HG02763 (cell line): ENCODE results near the gene CENPP.
"Not testable (repeated sequence)": the region's sequence is repeated elsewhere in the genome, so short reads cannot be mapped to it uniquely, and the experiment has no call there.

Experiments
- ATAC-seq: cut with Tn5 transposase; IDR thresholded peaks from one replicate; pipeline ENCODE4 v1.9.1; 2021; ENCODE audit warnings: mild to moderate bottlenecking, moderate library complexity; ENCODE audit not compliant: unreplicated experiment

CENPP gene

DNA sequence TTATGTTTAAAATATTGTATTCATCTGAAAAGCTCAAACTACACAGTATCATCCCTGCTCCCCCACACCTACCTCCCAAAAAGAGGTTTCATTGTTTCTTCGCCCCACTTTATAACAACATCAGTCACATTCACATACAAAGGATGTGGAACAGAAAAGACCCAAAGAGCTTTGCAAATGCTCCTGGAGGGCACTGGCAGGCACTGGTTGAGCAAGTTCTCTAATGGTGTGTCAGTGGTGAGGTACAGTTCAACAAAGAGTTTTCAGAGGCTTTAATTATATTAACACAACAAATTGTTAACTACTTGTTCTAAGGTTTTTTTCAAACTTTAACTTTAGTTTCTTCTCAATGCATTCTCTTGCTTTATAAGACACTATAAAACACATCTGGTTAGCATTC is 264.2 kb downstream of the CENPP start:
- no peak for ATAC-seq

DNA sequence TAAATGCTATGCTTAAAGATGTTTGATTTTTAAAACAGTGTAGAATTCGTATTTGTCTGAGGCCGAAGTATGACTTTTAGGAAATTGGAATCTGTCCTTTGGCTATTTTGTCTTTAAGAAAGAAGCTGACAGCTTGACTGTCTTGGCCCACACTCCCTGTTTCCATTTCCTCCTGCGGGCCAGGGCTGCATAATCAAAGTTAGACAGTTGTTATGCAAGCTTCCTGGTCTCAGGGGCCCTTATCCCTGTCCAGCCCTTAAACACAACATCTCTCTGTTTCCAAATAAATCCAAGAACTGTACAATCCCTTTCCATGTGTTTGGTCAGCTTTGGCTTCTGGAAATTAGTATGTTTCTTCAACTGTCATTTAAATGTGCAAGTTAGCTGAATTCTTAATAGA is 264.6 kb downstream of the CENPP start:
- ATAC-seq, result no peak

DNA sequence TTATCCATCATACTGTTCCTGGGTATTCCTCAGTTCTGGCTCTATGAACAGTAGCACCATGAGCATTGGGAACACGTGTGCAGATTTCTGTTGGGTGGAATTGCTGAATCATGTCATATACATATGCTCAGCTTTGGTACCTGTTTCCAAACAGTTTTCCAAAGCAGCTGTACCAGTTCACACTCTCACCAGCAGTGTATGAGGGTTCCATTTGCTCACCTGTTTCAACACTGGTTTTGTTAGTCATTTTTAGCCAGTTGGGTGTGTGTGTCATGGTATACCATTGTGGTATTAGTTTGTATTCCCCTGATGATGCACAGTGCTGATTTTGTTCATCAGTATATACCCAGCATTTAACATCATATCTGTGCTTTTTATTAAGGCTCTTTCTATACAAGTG is 266.8 kb downstream of the CENPP start:
- ATAC-seq, result no peak

DNA sequence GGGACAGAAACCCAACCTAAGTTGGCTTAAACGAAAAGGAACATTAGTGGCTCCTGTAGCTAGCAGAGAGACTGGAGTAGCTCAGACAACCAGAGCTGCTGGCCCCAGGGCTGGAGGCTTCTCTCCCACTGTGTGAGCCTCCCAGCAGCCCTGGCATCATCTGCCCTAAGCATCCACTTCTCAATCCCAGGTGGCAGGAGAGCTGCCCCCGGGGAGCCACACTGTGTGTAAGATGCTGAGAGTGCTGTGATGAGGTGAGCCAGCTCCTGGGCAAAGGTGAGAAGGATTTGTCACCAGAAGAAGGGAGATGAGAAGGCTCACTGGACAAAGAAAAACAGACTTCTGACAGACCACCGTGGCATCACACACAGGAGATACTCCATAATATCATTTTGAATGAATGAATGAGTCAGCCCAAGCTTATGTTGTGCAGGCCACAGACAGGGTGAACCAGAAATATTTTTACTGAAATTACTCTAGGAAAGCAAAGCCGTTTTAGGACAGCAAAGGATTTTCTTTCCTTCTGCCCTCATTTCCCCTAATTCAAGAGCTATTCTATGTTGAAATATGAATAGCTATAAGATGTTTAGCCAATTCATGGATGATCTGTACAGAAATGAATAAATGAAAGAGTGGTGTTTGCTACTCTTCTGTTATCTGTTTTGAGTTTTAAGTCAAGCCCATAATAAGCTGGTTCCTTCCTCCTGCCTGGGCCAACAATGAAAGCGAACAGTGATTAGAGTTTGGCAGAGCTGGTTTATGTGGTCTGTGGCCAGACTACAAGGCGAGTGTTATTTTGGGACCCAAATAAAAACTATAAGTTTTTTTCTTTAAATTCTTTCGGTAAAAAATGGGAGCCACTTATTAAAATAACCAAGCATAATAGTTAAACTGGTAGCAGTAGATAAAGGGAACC is 267.5 kb downstream of the CENPP start:
- ATAC-seq, result no peak

DNA sequence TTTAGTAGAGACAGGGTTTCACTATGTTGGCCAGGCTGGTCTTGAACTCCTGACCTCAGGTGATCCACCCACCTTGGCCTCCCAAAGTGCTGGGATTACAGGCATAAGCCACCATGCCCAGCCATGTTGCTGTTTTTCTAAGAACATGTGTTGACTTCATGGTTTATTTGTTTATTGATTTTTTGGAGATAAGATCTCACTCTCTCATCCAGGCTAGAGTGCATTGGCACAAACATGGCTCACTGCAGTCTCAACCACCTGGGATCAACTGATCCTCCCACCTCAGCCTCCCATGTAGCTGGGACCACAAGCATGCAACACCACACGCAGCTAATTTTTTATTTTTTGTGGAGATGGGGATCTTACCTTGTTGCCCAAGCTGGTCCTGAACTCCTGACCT is 269.3 kb downstream of the CENPP start:
- not testable (repeated sequence) for ATAC-seq

DNA sequence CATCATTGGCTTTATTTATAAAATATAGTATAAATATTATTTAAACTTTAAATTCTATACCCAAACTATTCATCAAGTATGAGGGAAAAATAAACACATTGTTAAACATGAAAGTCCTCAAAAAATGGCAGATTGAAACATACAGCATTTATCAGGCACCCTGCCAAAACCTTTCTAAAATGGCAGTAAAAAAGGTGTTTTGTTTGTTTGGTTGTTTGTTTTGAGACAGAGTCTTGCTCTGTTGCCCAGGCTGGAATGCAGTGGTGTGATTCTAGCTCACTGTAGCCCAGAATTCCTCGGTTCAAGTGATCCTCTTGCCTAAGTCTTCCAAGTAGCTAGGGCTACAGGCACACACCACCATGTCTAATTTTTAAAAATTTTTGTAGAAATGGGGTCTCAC is 270.2 kb downstream of the CENPP start:
- no peak for ATAC-seq

DNA sequence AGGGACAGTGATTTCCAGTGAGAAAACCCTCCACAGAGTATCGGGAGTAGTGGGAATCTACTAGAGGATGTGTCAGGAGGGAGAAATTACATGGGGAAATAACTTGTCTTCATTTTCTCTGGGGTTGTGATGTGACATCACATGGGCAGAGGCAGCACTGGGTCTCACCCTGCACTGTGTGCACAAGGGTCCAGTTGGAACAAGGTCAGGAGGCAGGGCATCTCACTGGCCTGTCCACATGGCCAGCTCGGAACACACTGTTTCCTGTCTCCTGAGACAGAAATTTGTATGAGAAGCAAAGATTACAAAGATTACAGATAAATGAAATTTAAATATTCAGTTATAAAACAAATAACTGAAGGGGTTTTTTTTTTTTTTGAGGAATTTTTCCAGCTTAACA is 272.6 kb downstream of the CENPP start:
- no peak for ATAC-seq

DNA sequence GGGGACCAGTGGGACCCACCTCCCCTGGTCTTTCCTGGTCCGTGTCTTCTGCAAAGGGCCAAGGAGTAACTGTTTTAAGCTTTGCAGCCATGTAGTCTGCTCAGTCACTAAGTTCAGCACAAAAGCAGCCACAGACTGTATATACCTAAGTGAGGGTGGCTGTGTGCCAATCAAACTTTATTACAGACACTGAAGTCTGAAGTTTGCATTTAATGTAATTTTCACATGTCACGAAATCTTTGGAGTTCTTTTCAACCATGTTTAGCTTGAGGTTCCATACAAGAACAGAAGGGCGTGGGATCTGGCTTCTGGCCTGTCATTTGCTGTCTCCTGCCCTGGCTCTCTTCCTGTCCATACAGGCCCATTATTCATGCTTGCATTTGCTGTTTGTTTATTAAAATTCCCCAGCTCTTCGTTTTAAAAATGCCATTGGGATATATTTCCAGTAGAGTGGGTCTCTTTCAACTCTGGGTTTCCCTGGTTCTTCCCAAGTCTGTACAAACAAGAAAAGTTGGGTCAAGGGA is 274.2 kb downstream of the CENPP start:
- no peak for ATAC-seq

DNA sequence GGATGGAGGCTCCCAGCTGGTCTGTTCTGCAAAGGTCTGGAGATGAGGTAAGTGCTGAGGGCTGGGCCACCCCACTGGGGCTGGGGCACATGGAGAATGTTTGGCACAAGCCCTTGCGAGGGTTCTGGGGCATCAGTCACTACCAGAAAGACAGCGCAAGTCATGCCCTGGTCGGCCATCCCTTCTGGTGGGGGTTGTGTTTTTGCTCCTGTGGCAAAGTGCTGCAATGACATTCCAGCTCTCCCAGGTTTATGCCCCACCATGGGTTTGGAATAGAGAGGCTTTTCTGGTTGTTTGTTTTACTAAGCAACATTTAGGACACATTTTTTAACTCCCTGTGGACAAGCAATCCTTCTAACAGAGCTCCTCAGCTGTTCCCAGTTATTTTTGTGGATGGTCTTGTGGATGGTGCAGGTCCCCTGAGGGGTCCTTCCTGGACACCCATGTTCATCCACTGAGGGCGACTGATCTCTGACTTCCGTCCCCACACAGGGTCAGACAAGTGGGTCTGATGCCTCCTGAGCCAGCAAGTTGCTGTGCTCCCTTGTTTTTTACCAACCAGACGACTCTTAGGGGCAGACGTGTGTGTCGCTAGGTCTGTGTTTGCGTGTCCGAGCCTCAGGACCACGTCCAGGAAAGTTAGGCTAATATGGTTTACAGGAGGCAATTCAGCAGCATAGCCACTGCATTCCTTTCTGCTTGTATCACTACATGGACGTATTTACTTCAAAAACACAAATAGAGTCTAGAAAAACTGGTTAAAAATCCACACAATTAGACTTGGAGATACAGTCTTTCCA is 274.9 kb downstream of the CENPP start:
- ATAC-seq, result no peak

DNA sequence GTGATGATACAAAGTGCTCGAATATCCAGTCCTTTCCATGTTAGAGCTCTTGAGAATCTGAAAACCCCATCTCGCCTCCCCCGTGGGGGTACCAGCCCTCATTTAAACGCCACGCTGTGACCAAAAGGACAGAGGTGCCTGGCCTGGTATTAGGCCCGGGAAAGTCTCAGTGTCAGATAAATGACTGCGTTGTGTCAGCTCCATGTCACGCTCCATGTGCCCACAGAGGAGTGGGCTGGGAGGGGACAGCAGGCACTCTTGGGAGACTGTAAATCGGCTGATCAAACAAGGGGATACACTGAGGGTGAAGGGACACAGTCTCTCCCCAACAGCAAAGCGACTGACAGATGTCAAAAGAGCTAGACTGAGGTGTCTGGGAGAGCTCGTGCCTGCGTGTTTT is 275.7 kb downstream of the CENPP start:
- no peak for ATAC-seq

DNA sequence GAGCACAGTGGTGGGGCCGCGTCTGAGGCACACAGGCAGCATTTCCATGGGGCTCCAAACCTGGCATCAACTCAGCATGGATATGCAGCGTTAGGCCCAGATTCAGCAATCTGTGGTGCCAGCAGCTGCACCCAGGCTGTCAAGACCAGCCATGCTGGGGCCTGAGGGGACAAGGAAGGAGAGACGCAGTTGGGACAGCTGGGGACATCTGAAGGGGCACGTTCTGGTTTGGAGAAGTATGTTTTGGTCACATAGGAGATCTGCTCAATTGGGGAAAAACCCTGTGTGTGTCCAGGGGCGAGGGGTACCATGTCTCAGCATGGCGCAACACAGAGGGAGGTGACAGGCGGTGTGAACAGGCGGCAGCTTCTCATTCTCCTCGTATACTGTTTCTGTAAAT is 276.7 kb downstream of the CENPP start:
- ATAC-seq, result no peak

DNA sequence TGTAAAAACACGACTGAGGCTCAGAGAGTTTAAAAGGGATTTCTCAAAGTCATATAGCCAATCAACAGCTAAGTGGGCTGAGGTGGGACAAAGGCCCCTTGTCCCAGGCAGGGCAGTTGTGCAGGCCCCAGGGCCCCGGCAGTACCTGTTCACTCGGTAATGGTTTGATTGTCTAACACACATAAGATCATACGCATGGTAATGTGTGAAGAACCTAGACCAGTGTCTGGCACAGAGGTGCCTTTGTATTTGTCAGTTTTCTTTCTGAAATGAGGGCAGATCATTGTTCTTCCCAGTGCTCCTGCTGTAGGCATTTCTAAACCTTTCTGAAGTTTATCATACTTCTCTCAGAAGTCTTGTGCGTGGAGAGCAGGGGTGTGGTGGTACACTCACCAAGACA is 277.3 kb downstream of the CENPP start:
- no peak for ATAC-seq

DNA sequence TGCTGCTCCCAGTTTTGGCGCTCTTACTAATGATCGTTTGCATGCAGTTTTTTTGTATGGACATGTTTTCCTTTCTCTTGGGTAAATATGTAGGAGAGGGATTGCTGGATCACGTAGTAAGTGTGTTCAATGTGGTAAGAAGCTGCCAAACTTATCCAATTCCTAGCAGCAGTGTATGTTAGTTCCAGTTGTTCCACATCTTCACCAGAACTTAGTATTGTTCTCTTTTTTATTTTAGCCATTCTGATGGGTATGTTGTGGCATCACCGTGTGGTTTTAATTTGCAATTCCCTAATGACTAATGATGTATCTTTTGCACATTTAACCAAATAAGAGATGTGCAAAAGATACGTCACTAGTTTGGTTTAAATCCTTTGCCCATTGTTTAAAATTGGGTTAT is 278.2 kb downstream of the CENPP start:
- ATAC-seq, result no peak

DNA sequence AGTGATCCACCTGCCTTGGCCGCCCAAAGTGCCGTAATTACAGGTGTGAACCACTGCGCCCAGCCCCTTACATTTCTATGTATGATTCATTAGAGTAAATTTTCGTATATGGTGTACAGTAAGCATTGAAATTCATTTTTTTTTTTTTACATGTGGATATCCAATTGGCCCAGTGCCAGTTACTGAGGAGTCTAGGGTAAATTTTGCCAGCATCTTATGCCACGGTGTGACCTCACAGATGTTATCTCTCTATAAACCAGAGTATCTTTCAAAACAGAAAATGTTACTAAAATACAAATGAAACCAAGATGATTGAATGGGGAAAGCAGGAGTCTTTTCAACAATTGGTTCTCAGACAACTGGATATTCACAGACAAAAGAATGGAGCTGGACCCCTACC is 279.5 kb downstream of the CENPP start:
- ATAC-seq, result no peak

DNA sequence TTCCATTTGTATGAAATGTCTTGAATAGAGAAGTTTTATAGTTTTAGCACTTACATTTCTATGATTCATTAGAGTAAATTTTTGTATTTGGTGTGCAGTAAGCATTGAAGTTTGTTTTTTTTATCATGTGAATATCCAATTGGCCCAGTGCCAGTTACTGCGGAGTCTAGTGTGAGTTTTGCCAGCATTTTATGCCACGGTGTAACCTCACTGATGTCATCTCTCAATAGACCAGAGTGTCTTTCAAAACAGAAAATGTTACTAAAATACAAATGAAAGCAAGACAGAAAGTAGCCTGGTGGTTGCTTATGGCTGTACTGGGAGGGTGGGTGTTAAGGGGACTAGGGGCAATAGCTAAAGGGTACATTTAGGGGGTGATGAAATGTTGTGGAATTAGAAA is 281.3 kb downstream of the CENPP start:
- no peak for ATAC-seq

DNA sequence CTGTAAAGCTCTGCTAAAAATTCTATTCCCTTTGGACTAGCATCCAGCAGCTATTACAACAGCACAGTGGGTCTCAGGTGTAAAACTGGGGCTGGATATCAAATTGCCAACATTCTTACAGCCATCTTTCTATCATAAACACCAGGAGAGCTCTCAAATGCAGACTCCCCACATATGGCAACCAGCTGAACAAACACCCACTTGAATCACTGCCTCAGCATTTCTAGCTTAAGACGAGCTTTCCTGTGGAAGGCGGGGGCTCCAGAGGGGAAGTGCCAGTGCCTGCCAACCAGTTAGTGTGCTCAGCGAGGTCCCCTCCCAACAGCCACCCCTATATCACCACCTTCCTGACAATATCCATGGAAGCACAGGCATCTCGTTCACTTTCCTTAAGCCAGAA is 282.0 kb downstream of the CENPP start:
- no peak for ATAC-seq

DNA sequence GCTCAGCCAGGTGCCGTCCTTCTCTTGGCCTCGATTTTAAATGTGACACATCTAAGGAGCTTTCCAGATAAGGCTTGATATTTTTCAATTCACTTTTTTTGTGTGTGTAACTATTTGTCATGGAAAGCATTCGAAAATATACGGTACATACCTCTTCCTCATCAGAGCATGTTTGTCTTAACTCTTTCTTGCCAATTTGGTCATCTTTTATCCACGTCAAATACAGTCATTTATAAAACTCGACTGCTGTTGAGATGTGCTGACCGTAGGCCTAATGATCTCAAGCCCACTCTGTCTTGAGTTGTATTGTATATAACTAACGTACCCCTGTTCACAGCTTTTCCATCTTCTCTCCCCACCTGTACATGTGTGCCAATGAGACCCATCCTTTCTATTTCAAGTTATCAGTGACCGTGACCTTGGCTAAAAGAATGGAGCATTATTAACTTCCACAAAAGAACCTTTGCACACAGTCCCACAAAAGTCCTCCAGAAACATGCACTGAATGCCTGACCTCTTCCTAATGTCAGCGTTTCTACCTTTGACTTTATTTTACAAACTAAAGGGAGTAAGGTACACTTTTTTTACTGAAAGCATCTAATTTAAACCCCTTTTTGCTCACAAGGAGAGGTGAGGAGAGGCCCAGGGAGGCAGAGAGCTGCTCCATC is 282.6 kb downstream of the CENPP start:
- ATAC-seq, result no peak

DNA sequence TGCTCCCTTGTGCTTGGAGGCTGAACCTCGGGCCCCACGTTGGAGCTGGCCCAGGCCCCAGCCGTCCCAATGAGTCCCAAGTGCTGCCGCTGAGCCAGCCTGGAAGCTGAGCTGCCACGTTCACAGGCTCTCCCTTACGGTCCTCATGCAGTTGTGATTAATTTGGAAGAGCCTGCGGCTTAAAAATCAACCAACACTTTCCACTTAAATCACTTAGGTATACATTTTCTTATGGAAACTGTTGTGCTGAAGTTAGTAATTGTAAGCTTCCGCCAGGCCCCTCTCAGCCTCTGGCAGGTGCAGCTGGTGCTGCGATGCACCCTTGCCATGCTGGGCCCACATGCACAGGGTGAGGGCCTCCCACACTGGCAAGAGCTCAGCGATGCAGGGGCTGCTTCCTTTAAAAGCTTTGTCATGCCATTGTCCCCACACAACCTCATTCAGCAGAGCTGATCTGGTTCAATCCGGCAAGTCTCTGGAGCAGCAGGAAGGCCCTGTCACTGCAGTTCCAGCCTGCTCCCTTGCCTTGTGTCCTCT is 283.2 kb downstream of the CENPP start:
- no peak for ATAC-seq

DNA sequence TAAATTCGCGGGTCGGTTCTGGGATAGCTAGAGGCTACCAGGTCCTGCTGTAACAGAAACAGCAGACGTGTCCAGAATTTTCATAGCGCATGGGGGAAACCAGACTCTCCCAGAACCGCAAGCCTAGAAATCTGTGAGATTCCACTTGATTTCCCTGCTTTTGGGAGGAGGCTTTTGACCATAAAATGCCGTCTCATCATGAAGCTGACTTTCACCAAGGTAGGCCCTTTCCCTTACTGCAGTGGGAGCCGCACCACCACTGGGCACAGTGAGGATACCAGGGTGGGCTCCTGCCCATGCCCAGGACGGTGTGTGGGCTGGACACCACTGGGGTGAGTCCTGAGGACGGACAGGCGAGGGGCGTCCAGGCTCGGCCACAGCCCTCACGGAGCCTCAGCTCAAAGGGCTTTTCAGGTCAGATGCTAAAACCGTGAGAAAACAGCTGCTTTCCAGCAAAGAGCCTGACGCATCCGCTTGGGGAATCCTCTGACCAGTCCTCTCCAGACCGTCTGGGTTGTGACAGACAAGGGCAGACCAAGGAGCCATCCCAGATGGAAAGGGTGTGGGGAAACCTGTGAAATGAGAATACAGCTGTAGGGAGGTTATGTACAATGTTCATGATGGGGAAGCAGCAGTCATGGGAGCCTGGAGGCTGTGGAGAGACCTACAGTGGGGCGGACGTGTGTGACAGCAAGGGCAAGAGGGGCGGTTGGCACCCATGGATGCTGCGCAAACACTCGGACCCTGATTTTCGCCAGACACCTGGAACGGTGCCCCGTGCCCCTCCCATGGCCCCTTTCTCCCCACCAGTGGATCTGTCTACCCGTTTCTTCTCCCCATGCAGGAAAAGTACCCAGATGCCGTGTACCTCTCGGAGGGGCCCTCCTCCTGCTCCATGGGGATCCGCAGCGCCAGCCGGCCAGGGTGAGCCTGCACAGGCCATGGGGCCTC is 285.0 kb downstream of the CENPP start:
- no peak for ATAC-seq
